Lower leg skin (tissue), 4 donors: ENCODE measurements around the gene LRFN3. TPM values are rescaled to one million over a fixed set of nuclear protein-coding genes. Genes with fewer than 3 reads are reported as not detected.

Source experiments
- DNase-seq, 2 donors: peaks; one replicate each; pipeline ENCODE4 v3.0.0-alpha.2; 2019; ENCODE audit warnings: low spot score in 2 of 2
- H3K4me3 ChIP-seq: fragments of 200-600 bp; sonication (generic); 2 replicates; pipeline ENCODE4 v1.5.1; 2017; ENCODE audit warnings: mild to moderate bottlenecking, low read depth; ENCODE audit not compliant: poor library complexity, severe bottlenecking
- CTCF ChIP-seq, 3 donors: fragments of 450-650 bp; IDR thresholded peaks; one replicate each; pipeline ENCODE4 v1.5.1; 2016; ENCODE audit warnings: antibody characterized with exemption in 3 of 3, mild to moderate bottlenecking in 3 of 3, moderate library complexity in 2 of 3
- POLR2A ChIP-seq, 2 donors: fragments of 450-650 bp; IDR thresholded peaks; one replicate each; pipeline ENCODE4 v1.6.1; 2016 to 2017; ENCODE audit warnings: antibody characterized with exemption in 2 of 2, mild to moderate bottlenecking in 1 of 2, moderate library complexity in 1 of 2
- WGBS, 2 donors: methylation state at CpG; one replicate each; pipeline ENCODE4 v1.1.5; 2018; 5-methylcytosine and 5-hydroxymethylcytosine counted together
- intact Hi-C: fragments of 100-400 bp; cut with DNase I; formaldehyde crosslinking; loops from one replicate; pipeline ENCODE4 v1.15.0; 2023; ENCODE audit warnings: low total_unique reads
- total RNA-seq, 4 donors: library from RNA; depleted of rRNA; stranded (reverse); fragments of >200 nt; gene quantifications; one replicate each; pipeline ENCODE4 v1.1.0, GENCODE V29; 2016

Gene LRFN3
- total RNA-seq, 4 donors from 2014 or later = 6.8 to 17.9 (median 11.4) TPM

GRCh38 chr19:35915443-35915842 lies 20.7 kb upstream of the LRFN3 start:
- intact Hi-C loops = no loop called here
- TF ChIP-seq POLR2A (IDR thresholded peaks at IDR 0.05) (no peak), CTCF (IDR thresholded peaks at IDR 0.05) (no peak)
- no peak overlapping the region for H3K4me3 ChIP-seq
- DNase-seq = no peak
- WGBS, 2 donors = 58 to 71% methylated on average over 3 of the region's 3 CpGs

- intact Hi-C loops = no loop called here
These were observed 16.9 kb upstream of the LRFN3 start for GRCh38 chr19:35919306-35919705.

GRCh38 chr19:35921012-35921411 lies 15.2 kb upstream of the LRFN3 start:
- DNase-seq = no peak
- no peak overlapping the region for H3K4me3 ChIP-seq
- intact Hi-C loops = no loop called here
- WGBS, 2 donors = 77 to 78% methylated on average over 6 of the region's 6 CpGs
- TF ChIP-seq POLR2A (IDR thresholded peaks at IDR 0.05) (no peak), CTCF (IDR thresholded peaks at IDR 0.05) (no peak)

More at GRCh38 chr19:35919306-35919705, 16.9 kb upstream of the LRFN3 start:
- no peak overlapping the region for H3K4me3 ChIP-seq
- WGBS, 2 donors = 89 to 93% methylated on average over 11 of the region's 11 CpGs
- TF ChIP-seq CTCF (IDR thresholded peaks at IDR 0.05) = no peak
- no peak for TF ChIP-seq POLR2A (IDR thresholded peaks at IDR 0.05)
- DNase-seq = no peak

- TF ChIP-seq POLR2A (IDR thresholded peaks at IDR 0.05) (no peak), CTCF (IDR thresholded peaks at IDR 0.05) (no peak)
- no peak overlapping the region for H3K4me3 ChIP-seq
- WGBS, 2 donors = 84 to 91% methylated on average over 3 of the region's 3 CpGs
- intact Hi-C loops = no loop called here
- no peak for DNase-seq
These were observed 10.7 kb upstream of the LRFN3 start for GRCh38 chr19:35925501-35925900.

- TF ChIP-seq CTCF (IDR thresholded peaks at IDR 0.05) (no peak), POLR2A (IDR thresholded peaks at IDR 0.05) (no peak)
- WGBS, 2 donors = 85 to 86% methylated on average over 5 of the region's 5 CpGs
- intact Hi-C loops = no loop called here
- H3K4me3 ChIP-seq = no peak overlapping the region
- no peak for DNase-seq
These were observed 7.7 kb upstream of the LRFN3 start for GRCh38 chr19:35928507-35928906.

GRCh38 chr19:35929876-35930275 lies 6.3 kb upstream of the LRFN3 start:
- WGBS, 2 donors = 65 to 67% methylated on average over 2 of the region's 2 CpGs
- no peak overlapping the region for H3K4me3 ChIP-seq
- no peak for DNase-seq
- intact Hi-C loops = loop anchor here (5.0 to 10.0 kb wide), 3 partner anchors 33 to 235 kb away; no protein-coding TSS in a partner anchor
- no peak for TF ChIP-seq CTCF (IDR thresholded peaks at IDR 0.05)
- no peak for TF ChIP-seq POLR2A (IDR thresholded peaks at IDR 0.05)
